Thymus (tissue), 11 donors: ENCODE results near the gene PGAP6. TPM values are rescaled to one million over a fixed set of nuclear protein-coding genes. Genes with fewer than 3 reads are reported as not detected.
"Not testable (repeated sequence)": the region's sequence is repeated elsewhere in the genome, so short reads cannot be mapped to it uniquely, and the experiment has no call there.

Experiments used
- DNase-seq, 9 donors: peaks; one replicate each; pipeline ENCODE4 v3.0.0-alpha.2; 2013; ENCODE audit warnings: low spot score in 9 of 9, low read depth in 6 of 9, missing footprints in 1 of 9
- H3K27ac ChIP-seq, 2 donors: one replicate each; pipeline ENCODE4 v1.5.1; 2013; ENCODE audit warnings: control low read depth in 1 of 2, low read depth in 1 of 2, low read length in 1 of 2, mild to moderate bottlenecking in 1 of 2, moderate library complexity in 1 of 2
- H3K27me3 ChIP-seq, 2 donors: one replicate each; pipeline ENCODE4 v1.5.1; 2013; ENCODE audit warnings: low read length in 1 of 2; ENCODE audit not compliant: control insufficient read depth in 2 of 2, insufficient read depth in 1 of 2
- H3K36me3 ChIP-seq, 2 donors: one replicate each; pipeline ENCODE4 v1.5.1; 2013; ENCODE audit warnings: low read length in 1 of 2, mild to moderate bottlenecking in 1 of 2, moderate library complexity in 1 of 2; ENCODE audit not compliant: control insufficient read depth in 2 of 2, insufficient read depth in 2 of 2
- H3K4me1 ChIP-seq, 2 donors: one replicate each; pipeline ENCODE4 v1.5.1; 2013; ENCODE audit warnings: low read length in 2 of 2; ENCODE audit not compliant: control insufficient read depth in 2 of 2, insufficient read depth in 2 of 2
- H3K4me3 ChIP-seq, 2 donors: one replicate each; pipeline ENCODE4 v1.5.1; 2013; ENCODE audit warnings: low read length in 2 of 2, control low read depth in 1 of 2, mild to moderate bottlenecking in 1 of 2
- H3K9me3 ChIP-seq, 2 donors: one replicate each; pipeline ENCODE4 v1.5.1; 2013; ENCODE audit warnings: low read length in 1 of 2, mild to moderate bottlenecking in 1 of 2; ENCODE audit not compliant: control insufficient read depth in 2 of 2, insufficient read depth in 1 of 2
- WGBS: extraction: QIAGEN DNeasy Blood & Tissue Kit; methylation state at CpG from one replicate; pipeline ENCODE4 v1.1.7; 2013; 5-methylcytosine and 5-hydroxymethylcytosine counted together
- polyA plus RNA-seq: library from polyadenylated mRNA; stranded (reverse); fragments of 200-250 nt; gene quantifications from one replicate; pipeline ENCODE4 v1.2.3, GENCODE V29; 2013
- total RNA-seq: library from RNA; stranded (reverse); fragments of 120-200 nt; gene quantifications from one replicate; pipeline ENCODE4 v1.2.4, GENCODE V29; 2013
- donor health status: healthy.

PGAP6 gene
- total and polyA plus RNA-seq, 2 donors, result 22.1 to 47.4 TPM

DNA sequence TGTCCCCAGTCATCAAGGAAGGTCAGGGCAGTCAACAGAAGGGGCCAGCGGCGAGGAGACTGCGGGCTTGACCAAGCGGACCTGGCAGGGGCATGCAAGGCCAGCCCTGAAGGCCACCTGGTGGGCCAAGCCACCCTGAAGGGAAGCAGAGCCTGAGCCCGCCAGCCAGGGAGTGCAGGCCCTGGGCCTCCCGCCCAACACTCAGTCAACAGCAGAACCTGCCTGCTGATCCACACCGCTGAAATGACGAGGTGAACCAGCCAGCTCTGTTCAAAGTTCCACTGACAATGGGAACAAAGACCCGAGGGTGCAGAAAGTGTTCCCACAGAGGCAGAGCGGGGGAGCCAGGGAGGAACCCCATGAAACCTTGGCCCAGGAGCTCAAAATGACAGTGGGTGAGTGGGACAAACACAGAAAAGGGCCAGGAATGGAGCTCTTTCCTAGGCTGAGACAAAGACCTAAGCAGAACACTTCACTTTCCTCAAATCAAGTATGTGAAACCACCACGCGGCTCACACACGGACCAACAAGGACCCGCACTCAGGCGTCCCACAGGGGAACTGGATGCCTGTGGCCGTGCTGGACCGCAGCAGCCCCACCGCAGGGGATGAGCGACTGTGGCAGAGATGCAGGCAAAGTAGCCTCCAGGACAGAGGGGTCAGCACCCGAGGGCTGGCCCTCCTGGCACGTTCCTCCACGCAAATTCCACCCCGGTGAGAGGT lies 41.2 kb downstream of the PGAP6 start:
- 97% methylated on average over 23 of the region's 23 CpGs for WGBS
- H3K4me3 ChIP-seq, result no peak overlapping the region
- peaks cover 8 to 12% of the 10 kb centered on the region in 2 donors for H3K36me3 ChIP-seq
- H3K4me1 ChIP-seq, result peaks cover 0 to 12% of the 10 kb centered on the region in 2 donors
- no peak for DNase-seq
- H3K9me3 ChIP-seq, result no peaks in the 10 kb centered on the region
- no peaks in the 10 kb centered on the region for H3K27me3 ChIP-seq
- no peak overlapping the region for H3K27ac ChIP-seq

DNA sequence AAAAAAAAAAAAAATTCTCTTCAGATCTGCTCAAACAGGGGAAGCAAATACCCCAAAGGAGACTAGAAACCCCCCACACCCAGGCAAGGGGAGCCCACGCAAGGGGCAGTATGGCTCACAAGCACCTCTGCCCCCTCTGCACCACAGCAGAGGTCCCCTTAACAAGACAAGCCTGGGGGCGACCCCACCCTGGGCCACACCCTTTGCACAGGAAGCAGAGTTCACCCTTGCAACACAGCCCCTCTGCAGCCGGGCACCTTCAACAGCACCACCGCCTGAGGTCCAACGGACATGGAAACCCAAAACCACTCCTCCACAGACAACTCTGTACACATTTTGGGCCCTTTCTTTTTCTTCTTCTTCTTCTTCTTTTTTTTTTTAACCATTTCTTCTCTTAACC lies 42.1 kb downstream of the PGAP6 start:
- H3K4me3 ChIP-seq, result no peak overlapping the region
- H3K4me1 ChIP-seq, result peaks cover 0 to 12% of the 10 kb centered on the region in 2 donors
- 31% methylated on average over 5 of the region's 5 CpGs for WGBS
- H3K9me3 ChIP-seq, result no peaks in the 10 kb centered on the region
- H3K27ac ChIP-seq, result no peak overlapping the region
- peaks cover 2 to 6% of the 10 kb centered on the region in 2 donors for H3K36me3 ChIP-seq
- no peaks in the 10 kb centered on the region for H3K27me3 ChIP-seq
- DNase-seq, result peak in 1 of 9 donors; percentile 18

DNA sequence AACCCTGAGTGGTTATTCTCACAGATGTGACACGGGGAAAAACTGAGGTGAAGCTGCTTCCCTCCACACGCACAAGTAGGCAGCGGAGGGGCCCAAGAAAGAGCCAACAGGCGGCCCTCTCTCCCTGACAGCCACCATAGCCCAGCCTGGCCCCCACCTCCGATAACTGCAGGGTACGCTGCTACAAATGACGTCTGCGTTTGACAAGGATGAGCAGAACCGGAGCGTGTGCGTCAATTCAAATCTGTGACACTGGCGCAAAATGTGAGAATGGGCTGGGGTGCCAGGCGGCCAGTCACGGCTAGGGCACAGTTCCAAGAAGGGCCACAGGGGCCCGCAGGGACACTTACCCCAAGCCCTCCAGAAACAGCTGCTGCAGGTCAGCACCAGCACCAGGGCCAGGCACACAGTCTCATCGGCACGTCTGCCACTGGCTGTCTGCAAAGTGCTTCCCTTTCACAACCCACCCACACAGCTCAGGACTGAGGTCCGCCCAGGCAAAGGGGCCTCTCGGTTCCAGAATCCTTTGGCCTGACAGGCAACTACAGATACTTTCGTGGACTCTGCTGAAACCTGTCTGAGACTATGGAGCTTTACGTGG lies 43.7 kb downstream of the PGAP6 start:
- peaks cover 0 to 4% of the 10 kb centered on the region in 2 donors for H3K36me3 ChIP-seq
- no peak for DNase-seq
- WGBS, result 95% methylated on average over 21 of the region's 21 CpGs
- no peak overlapping the region for H3K27ac ChIP-seq
- no peaks in the 10 kb centered on the region for H3K9me3 ChIP-seq
- H3K27me3 ChIP-seq, result no peaks in the 10 kb centered on the region
- H3K4me3 ChIP-seq, result no peak overlapping the region
- H3K4me1 ChIP-seq, result peaks cover 0 to 12% of the 10 kb centered on the region in 2 donors

DNA sequence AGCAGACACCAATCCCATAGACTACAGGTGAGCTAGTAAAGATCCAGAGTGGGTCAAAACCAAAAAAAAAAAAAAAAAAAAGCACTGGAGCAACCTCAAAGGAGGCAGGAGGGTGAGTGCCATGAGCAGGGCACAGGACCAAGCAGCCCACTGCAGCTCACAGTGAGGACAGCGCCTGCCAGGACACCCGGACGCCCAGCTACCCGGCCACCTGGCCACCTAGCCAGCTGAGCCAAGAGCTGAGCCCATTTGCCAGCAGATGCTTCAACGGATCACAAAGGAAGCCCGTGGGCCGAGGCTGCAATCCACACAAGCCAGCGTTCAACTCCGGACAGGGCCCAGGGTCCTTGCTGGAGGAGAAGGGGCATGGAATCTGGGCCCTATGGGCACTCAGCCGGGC lies 44.3 kb downstream of the PGAP6 start:
- no peak overlapping the region for H3K27ac ChIP-seq
- WGBS, result 97% methylated on average over 10 of the region's 10 CpGs

DNA sequence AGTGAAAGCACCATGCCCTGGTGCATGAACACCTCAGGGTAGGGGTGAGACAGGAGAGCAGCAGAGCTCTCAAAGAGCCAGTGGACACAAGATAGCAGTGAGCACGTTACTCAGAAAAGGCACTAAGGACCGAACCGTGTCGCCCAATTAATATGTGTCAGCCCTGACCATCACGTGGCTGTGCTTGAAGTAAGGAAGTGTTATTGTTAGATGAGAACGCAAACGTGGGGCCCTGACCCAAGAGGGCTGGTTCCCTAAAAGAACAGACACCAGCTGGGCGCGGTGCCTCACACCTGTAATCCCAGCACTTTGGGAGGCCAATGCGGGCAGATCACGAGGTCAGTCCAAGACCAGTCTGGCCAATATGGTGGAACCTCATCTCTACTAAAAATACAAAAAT lies 45.5 kb downstream of the PGAP6 start:
- Histone ChIP-seq H3K27ac (no peak overlapping the region), H3K27me3 (no peaks in the 10 kb centered on the region), H3K4me3 (no peak overlapping the region), H3K36me3 (no peaks in the 10 kb centered on the region), H3K4me1 (peaks cover 0 to 10% of the 10 kb centered on the region in 2 donors), H3K9me3 (no peaks in the 10 kb centered on the region)
- no peak for DNase-seq
- 95% methylated on average over 11 of the region's 11 CpGs for WGBS

More for the DNA sequence above, 44.3 kb downstream of the PGAP6 start:
- H3K4me3 ChIP-seq, result no peak overlapping the region
- peaks cover 0 to 2% of the 10 kb centered on the region in 2 donors for H3K36me3 ChIP-seq
- no peak for DNase-seq
- H3K27me3 ChIP-seq, result no peaks in the 10 kb centered on the region
- peaks cover 0 to 10% of the 10 kb centered on the region in 2 donors for H3K4me1 ChIP-seq
- H3K9me3 ChIP-seq, result no peaks in the 10 kb centered on the region

DNA sequence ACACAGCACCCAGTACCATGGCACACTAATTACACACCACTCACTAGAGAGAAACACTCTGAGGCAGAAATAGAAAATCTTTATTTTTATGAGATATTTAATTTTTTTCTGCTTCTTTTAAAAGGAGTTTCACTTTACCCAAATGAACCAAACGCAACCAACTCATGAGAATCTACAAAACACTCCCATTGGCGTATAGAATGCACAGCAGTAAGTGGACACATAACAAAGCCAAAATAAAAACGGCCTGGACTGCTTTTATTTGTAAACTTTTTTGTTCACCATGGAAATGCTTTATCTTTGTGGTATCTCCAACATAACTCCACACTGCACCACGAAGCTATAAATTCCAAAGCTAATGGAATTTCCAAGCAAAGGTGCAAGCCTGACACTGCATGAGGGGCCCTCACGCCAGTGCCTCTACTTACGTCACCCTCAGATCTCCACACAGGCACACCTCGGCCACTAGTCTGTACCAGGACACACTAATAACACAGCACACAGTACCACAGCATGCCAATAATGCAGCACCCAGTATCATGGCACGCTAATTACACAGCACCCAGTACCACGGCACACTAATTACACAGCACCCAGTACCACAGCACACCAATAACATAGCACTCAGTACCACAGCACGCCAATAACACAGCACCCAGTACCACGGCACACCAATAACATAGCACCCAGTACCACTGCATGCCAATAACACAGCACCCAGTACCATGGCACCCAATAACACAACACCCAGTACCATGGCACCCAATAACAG lies 46.7 kb downstream of the PGAP6 start:
- H3K27ac ChIP-seq, DNase-seq, H3K4me1 ChIP-seq, H3K27me3 ChIP-seq, H3K4me3 ChIP-seq, H3K36me3 ChIP-seq, H3K9me3 ChIP-seq: not testable (repeated sequence)
- 93% methylated on average over 11 of the region's 11 CpGs for WGBS

DNA sequence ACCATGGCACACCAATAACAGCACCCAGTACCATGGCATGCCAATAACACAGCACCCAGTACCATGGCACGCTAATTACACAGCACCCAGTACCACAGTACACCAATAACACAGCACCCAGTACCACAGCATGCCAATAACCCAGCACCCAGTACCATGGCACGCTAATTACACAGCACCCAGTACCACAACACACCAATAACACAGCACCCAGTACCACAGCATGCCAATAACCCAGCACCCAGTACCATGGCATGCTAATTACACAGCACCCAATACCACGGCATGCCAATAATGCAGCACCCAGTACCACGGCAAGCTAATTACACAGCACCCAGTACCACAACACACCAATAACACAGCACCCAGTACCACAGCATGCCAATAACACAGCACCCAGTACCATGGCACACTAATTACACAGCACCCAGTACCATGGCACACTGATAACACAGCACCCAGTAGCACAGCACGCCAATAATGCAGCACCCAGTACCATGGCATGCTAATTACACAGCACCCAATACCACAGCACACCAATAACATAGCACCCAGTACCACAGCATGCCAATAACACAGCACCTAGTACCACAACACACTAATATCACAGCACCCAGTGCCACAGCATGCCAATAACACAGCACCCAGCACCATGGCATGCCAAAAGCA lies 47.5 kb downstream of the PGAP6 start:
- WGBS, result 98% methylated on average over 5 of the region's 5 CpGs
- H3K36me3 ChIP-seq, H3K9me3 ChIP-seq, H3K4me1 ChIP-seq, H3K27ac ChIP-seq, H3K27me3 ChIP-seq, H3K4me3 ChIP-seq, DNase-seq: not testable (repeated sequence)

DNA sequence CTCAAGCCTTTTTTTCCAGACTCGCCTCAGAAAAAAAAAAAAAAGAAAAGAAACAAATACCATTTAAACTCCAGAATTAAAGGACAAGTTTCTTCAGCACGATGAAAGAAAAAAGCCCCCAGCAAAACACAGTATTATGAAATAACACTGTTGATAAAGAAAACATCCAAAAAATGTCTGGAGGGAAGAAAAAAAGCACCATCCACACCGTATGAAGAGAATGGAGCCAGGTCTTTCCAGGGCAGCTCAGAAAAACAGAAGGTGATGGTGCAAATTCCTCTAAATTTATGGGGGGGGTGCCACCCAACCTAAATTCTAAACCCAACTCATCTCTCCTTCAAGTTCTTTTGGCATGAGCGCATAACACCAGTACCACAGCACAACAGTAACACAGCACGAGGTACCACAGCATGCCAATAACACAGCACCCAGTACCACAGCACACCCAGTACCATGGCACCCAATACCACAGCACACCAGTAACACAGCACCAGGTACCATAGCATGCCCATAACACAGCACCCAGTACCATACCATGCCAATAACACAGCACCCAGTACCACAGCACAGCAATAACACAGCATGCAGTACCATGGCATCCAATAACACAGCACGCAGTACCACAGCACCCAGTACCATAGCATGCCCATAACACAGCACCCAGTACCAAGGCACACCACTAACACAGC lies 48.2 kb downstream of the PGAP6 start:
- WGBS, result 96% methylated on average over 6 of the region's 6 CpGs
- Histone ChIP-seq H3K9me3 (no peaks in the 10 kb centered on the region), H3K4me3 (no peak overlapping the region), H3K27me3 (no peaks in the 10 kb centered on the region), H3K36me3 (peaks cover 0 to 8% of the 10 kb centered on the region in 2 donors), H3K4me1 (no peaks in the 10 kb centered on the region), H3K27ac (no peak overlapping the region)
- DNase-seq, result no peak
